Esophagus muscularis mucosa (tissue), 4 donors: ENCODE results near the gene PIP5KL1. TPM values are rescaled to one million over a fixed set of nuclear protein-coding genes. Genes with fewer than 3 reads are reported as not detected.

Experiments used
- DNase-seq: peaks from one replicate; pipeline ENCODE4 v3.0.0-alpha.2; 2017; ENCODE audit errors: extremely low spot score
- H3K27ac ChIP-seq, 4 donors: fragments of 200-600 bp; sonication (generic); replicated peaks in 1 of 4; 1 replicate in 3 of 4; 2 replicates in 1 of 4; pipeline ENCODE4 v1.5.1; 2016 to 2019; ENCODE audit warnings: mild to moderate bottlenecking in 1 of 4
- H3K27me3 ChIP-seq, 4 donors: fragments of 200-600 bp; sonication (generic); one replicate each; pipeline versions ENCODE4 v1.5.1 to v1.6.0; 2016 to 2019
- H3K36me3 ChIP-seq, 4 donors: fragments of 200-600 bp; sonication (generic); one replicate each; pipeline ENCODE4 v1.5.1; 2016 to 2019
- H3K4me1 ChIP-seq, 4 donors: fragments of 200-600 bp; sonication (generic); one replicate each; pipeline ENCODE4 v1.5.1; 2016 to 2019
- H3K4me3 ChIP-seq, 4 donors: fragments of 200-600 bp; sonication (generic); 1 replicate in 2 of 4; 2 replicates in 2 of 4; pipeline ENCODE4 v1.5.1; 2016 to 2019; ENCODE audit warnings: mild to moderate bottlenecking in 4 of 4, moderate library complexity in 1 of 4
- H3K9me3 ChIP-seq, 4 donors: fragments of 200-600 bp; sonication (generic); 1 replicate in 3 of 4; 2 replicates in 1 of 4; pipeline ENCODE4 v1.5.1; 2016 to 2019
- CTCF ChIP-seq, 3 experiments: fragments of 200-600 bp in 2 of 3; fragments of 450-650 bp in 1 of 3; sonication (generic) in 2 of 3; IDR thresholded peaks; one replicate each; pipeline ENCODE4 v1.5.1; 2017 to 2019; ENCODE audit warnings: antibody characterized with exemption in 3 of 3, mild to moderate bottlenecking in 2 of 3, moderate library complexity in 1 of 3
- EP300 ChIP-seq: sonication (generic); formaldehyde crosslinking; IDR thresholded peaks from one replicate; pipeline ENCODE4 v1.6.1; 2017; ENCODE audit warnings: antibody characterized with exemption
- POLR2A ChIP-seq: fragments of 450-650 bp; IDR thresholded peaks from one replicate; pipeline ENCODE4 v1.6.1; 2017; ENCODE audit warnings: antibody characterized with exemption, moderate library complexity, mild to moderate bottlenecking, low read depth
- POLR2AphosphoS5 ChIP-seq, 2 donors: sonication (generic); formaldehyde crosslinking; IDR thresholded peaks; one replicate each; pipeline ENCODE4 v1.6.1; 2017; ENCODE audit warnings: antibody characterized with exemption in 2 of 2
- WGBS: methylation state at CpG from one replicate; pipeline ENCODE4 v1.1.5; 2018; 5-methylcytosine and 5-hydroxymethylcytosine counted together
- intact Hi-C: fragments of 100-400 bp; cut with DNase I; formaldehyde crosslinking; loops from one replicate; pipeline ENCODE4 v1.15.1; 2023
- total RNA-seq, 4 donors: library from RNA; depleted of rRNA; stranded (reverse); fragments of >200 nt; gene quantifications; one replicate each; pipeline versions ENCODE4 v1.1.0 to v1.2.1, GENCODE V29; 2016

Gene PIP5KL1
- total RNA-seq, 4 donors from 2014 or later: 1.3 to 2.8 (median 2.2) TPM

- H3K36me3 ChIP-seq: no peaks in the 10 kb centered on the region
- peaks cover 0 to 2% (median 0%) of the 10 kb centered on the region in 4 donors for H3K27me3 ChIP-seq
- peak overlapping the region; percentile 91 to 97 (median 96) for H3K27ac ChIP-seq
- H3K4me1 ChIP-seq: peaks cover 98 to 100% (median 100%) of the 10 kb centered on the region in 4 donors
- H3K4me3 ChIP-seq: peak overlapping the region in 2 of 4 donors; percentile 9 to 12
- 56% methylated on average over 9 of the region's 12 CpGs for WGBS
- no peaks in the 10 kb centered on the region for H3K9me3 ChIP-seq
- TF ChIP-seq POLR2AphosphoS5 (IDR thresholded peaks at IDR 0.05) (no peak), POLR2A (no peak), CTCF (IDR thresholded peaks at IDR 0.05) (no peak), EP300 (no peak)
- no peak for DNase-seq
- intact Hi-C loops: loop anchor here (10.0 kb wide), 1 partner anchor 121 kb away; no protein-coding TSS in a partner anchor
Measured at GRCh38 chr9:127974001-127974768, 43.6 kb upstream of the PIP5KL1 start.

DNA sequence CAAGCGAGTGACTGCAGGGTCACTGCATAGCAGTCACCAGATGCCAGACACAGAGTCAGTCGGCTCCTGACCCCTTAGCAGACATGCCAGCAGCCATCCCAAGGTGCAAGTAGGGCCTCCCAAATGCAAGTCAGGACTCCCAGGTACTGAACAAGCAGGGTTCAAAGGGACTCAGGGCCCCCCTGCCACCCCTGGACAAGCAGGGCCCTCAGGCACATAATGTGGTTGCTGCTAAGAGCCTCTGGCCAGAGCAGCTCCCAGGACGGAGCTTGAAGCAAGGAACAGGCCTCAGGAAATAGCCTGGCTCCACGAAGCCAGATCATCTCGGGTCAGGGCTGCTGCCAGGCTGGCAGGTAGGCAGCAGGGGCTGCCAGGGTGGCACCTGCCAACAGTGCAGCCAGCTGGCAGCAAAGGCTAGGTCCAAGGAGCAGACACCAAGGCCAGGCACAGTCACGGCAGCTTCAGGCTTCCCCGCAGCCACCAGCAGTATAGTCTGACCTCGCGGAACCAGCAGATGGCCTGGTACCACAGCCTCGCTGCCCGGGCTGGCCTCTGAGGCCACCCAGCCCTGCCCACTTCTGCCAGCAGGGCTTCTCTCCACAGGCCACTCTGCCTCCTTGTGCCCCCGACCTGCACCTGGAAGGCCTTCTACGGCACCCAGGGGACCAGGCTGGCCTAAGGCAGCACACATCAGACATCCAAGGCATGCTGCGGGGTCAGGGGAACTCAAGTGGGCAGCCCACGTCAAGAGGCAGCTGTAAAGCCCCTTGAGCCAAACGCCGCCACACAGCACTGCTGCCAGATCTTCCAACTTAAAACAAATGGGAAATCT, 42.8 kb upstream of the PIP5KL1 start:
- H3K36me3 ChIP-seq: no peaks in the 10 kb centered on the region
- no peak for DNase-seq
- peaks cover 0 to 4% (median 0%) of the 10 kb centered on the region in 4 donors for H3K27me3 ChIP-seq
- peak overlapping the region in 3 of 4 donors; percentile 2 to 12 (median 9) for H3K4me3 ChIP-seq
- intact Hi-C loops: loop anchor here (10.0 kb wide), 1 partner anchor 121 kb away; no protein-coding TSS in a partner anchor
- no peaks in the 10 kb centered on the region for H3K9me3 ChIP-seq
- TF ChIP-seq POLR2A (no peak), CTCF (IDR thresholded peaks at IDR 0.05) (peak in 1 of 3 experiments; percentile 5)
- WGBS: 51% methylated on average over 12 of the region's 17 CpGs
- H3K27ac ChIP-seq: peak overlapping the region; percentile 91 to 97 (median 96)
- H3K4me1 ChIP-seq: peaks cover 98 to 100% (median 100%) of the 10 kb centered on the region in 4 donors

- no peak for DNase-seq
- Histone ChIP-seq H3K27me3 (peaks cover 0 to 4% (median 0%) of the 10 kb centered on the region in 4 donors), H3K27ac (peak overlapping the region; percentile 91 to 97 (median 96)), H3K9me3 (no peaks in the 10 kb centered on the region), H3K4me1 (peaks cover 98 to 100% (median 100%) of the 10 kb centered on the region in 4 donors), H3K4me3 (peak overlapping the region; percentile 4 to 12 (median 6)), H3K36me3 (no peaks in the 10 kb centered on the region)
- intact Hi-C loops: loop anchor here (10.0 kb wide), 1 partner anchor 122 kb away; no protein-coding TSS in a partner anchor
- WGBS: 57% methylated on average over 6 of the region's 12 CpGs
- no peak for TF ChIP-seq CTCF (IDR thresholded peaks at IDR 0.05)
- TF ChIP-seq EP300: no peak
- no peak for TF ChIP-seq POLR2A
- no peak for TF ChIP-seq POLR2AphosphoS5 (IDR thresholded peaks at IDR 0.05)
Measured at GRCh38 chr9:127972236-127972871, 41.8 kb upstream of the PIP5KL1 start.

- TF ChIP-seq EP300 (no peak), CTCF (IDR thresholded peaks at IDR 0.05) (no peak), POLR2A (no peak), POLR2AphosphoS5 (IDR thresholded peaks at IDR 0.05) (no peak)
Measured at GRCh38 chr9:127971357-127972235, 41.0 kb upstream of the PIP5KL1 start.

More at GRCh38 chr9:127971357-127972235, 41.0 kb upstream of the PIP5KL1 start:
- DNase-seq: no peak
- Histone ChIP-seq H3K27ac (peak overlapping the region; percentile 91 to 97 (median 96)), H3K27me3 (peaks cover 0 to 4% (median 0%) of the 10 kb centered on the region in 4 donors), H3K4me1 (peaks cover 98 to 100% (median 100%) of the 10 kb centered on the region in 4 donors), H3K36me3 (no peaks in the 10 kb centered on the region), H3K4me3 (peak overlapping the region; percentile 4 to 24 (median 6)), H3K9me3 (no peaks in the 10 kb centered on the region)
- 37% methylated on average over 10 of the region's 20 CpGs for WGBS
- intact Hi-C loops: loop anchor here (10.0 kb wide), 1 partner anchor 123 kb away; no protein-coding TSS in a partner anchor
